SK-N-SH (cell line): ENCODE results near the gene LEMD1. TPM values are rescaled to one million over a fixed set of nuclear protein-coding genes. Genes with fewer than 3 reads are reported as not detected.

Experiments used
- CTCF ChIA-PET: fragments of 300-600, 350-600 bp; formaldehyde crosslinking; extraction: SDS; loops from one replicate; lab custom pipeline; 2021; lab: Yijun Ruan, JAX
- POLR2A ChIA-PET: fragments of 350-600 bp; sonication (Branson Sonifier 250); formaldehyde crosslinking; extraction: SDS; loops from one replicate; lab custom pipeline; 2020; ENCODE audit warnings: antibody characterized with exemption, inconsistent platforms; lab: Yijun Ruan, JAX
- DNase-seq: peaks from one replicate; pipeline ENCODE4 v3.0.0; 2012
- H2AFZ ChIP-seq: fragments of 200-600 bp; sonication (generic); 2 replicates; pipeline ENCODE4 v1.8.1; 2016; ENCODE audit warnings: antibody characterized with exemption, mild to moderate bottlenecking, low read depth
- H3F3A ChIP-seq: fragments of 200-600 bp; sonication (generic); replicated peaks from 2 replicates; pipeline ENCODE3; 2016; ENCODE audit warnings: antibody characterized with exemption, mild to moderate bottlenecking; ENCODE audit not compliant: insufficient read depth
- H3K27ac ChIP-seq, 2 experiments: fragments of 200-500 bp in 1 of 2; fragments of 200-600 bp in 1 of 2; sonication (Bioruptor generic) in 1 of 2; sonication (generic), shearing (Covaris generic) in 1 of 2; 2 replicates each; pipeline versions ENCODE4 v1.5.1 to v1.6.1; 2014 to 2016; ENCODE audit warnings: low read depth in 2 of 2, inconsistent platforms in 1 of 2, low read length in 1 of 2, mild to moderate bottlenecking in 1 of 2, mixed read lengths in 1 of 2
- H3K27me3 ChIP-seq: fragments of 200-600 bp; sonication (generic), shearing (Covaris generic); 2 replicates; pipeline ENCODE4 v1.6.1; 2016; ENCODE audit warnings: mixed run types; ENCODE audit not compliant: insufficient read depth
- H3K36me3 ChIP-seq, 2 experiments: fragments of 200-500 bp in 1 of 2; fragments of 200-600 bp in 1 of 2; sonication (Bioruptor generic) in 1 of 2; sonication (generic) in 1 of 2; replicated peaks in 1 of 2; 2 replicates each; pipeline versions ENCODE3 to v1.5.1; 2014 to 2016; ENCODE audit warnings: low read length in 1 of 2, mild to moderate bottlenecking in 1 of 2; ENCODE audit not compliant: insufficient read depth in 2 of 2, control insufficient read depth in 1 of 2
- H3K4me1 ChIP-seq, 2 experiments: fragments of 200-500 bp in 1 of 2; fragments of 200-600 bp in 1 of 2; sonication (Bioruptor generic) in 1 of 2; sonication (generic), shearing (Covaris generic) in 1 of 2; 2 replicates each; pipeline versions ENCODE4 v1.5.1 to v1.6.1; 2014 to 2016; ENCODE audit warnings: low read depth in 1 of 2, low read length in 1 of 2, mixed run types in 1 of 2; ENCODE audit not compliant: insufficient read depth in 2 of 2, control insufficient read depth in 1 of 2
- H3K4me2 ChIP-seq: fragments of 200-600 bp; sonication (generic), shearing (Covaris generic); 2 replicates; pipeline ENCODE4 v1.6.1; 2017; ENCODE audit warnings: mixed run types
- H3K4me3 ChIP-seq, 2 experiments: fragments of 200-500 bp in 1 of 2; fragments of 200-600 bp in 1 of 2; sonication (Bioruptor generic) in 1 of 2; sonication (generic), shearing (Covaris generic) in 1 of 2; 2 replicates each; pipeline versions ENCODE4 v1.5.1 to v1.8.1; 2014 to 2016; ENCODE audit warnings: low read depth in 2 of 2, inconsistent platforms in 1 of 2, low read length in 1 of 2, mild to moderate bottlenecking in 1 of 2, mixed read lengths in 1 of 2, moderate library complexity in 1 of 2
- H3K79me2 ChIP-seq: fragments of 200-600 bp; sonication (generic); 2 replicates; pipeline ENCODE4 v1.8.1; 2017; ENCODE audit warnings: mild to moderate bottlenecking; ENCODE audit not compliant: insufficient read depth
- H3K9ac ChIP-seq: fragments of 200-600 bp; sonication (generic); 2 replicates; pipeline ENCODE4 v1.6.1; 2017; ENCODE audit warnings: mixed run types
- H3K9me2 ChIP-seq: fragments of 200-600 bp; sonication (generic); 2 replicates; pipeline ENCODE4 v1.6.1; 2017; ENCODE audit warnings: mixed run types
- H3K9me3 ChIP-seq: fragments of 200-600 bp; sonication (generic); 2 replicates; pipeline ENCODE4 v1.6.1; 2017; ENCODE audit warnings: mixed run types, mild to moderate bottlenecking, moderate library complexity
- H4K20me1 ChIP-seq: fragments of 200-600 bp; sonication (generic); 2 replicates; pipeline ENCODE4 v1.6.1; 2017; ENCODE audit warnings: mild to moderate bottlenecking, mixed run types; ENCODE audit not compliant: insufficient read depth
- CHD2 ChIP-seq: fragments of 150-350 bp; IDR thresholded peaks from 2 replicates; pipeline ENCODE4 v1.6.1; 2018; ENCODE audit warnings: low read length; ENCODE audit not compliant: partially characterized antibody
- FOSL2 ChIP-seq: IDR thresholded peaks from 2 replicates; pipeline ENCODE4 v1.4.0; 2012; ENCODE audit warnings: low read depth, mild to moderate bottlenecking, moderate library complexity, borderline replicate concordance
- GABPA ChIP-seq: IDR thresholded peaks from 2 replicates; pipeline ENCODE4 v1.4.0; 2012; ENCODE audit warnings: low read depth, mild to moderate bottlenecking
- GATA2 ChIP-seq: sonication (generic); formaldehyde crosslinking; IDR thresholded peaks from 2 replicates; pipeline ENCODE4 v1.5.0; 2020; ENCODE audit warnings: mild to moderate bottlenecking, missing genetic modification reagents
- IRF3 ChIP-seq: fragments of 150-350 bp; IDR thresholded peaks from 2 replicates; pipeline ENCODE4 v1.6.1; 2016; ENCODE audit warnings: mild to moderate bottlenecking, low read depth, low read length
- MXI1 ChIP-seq: IDR thresholded peaks from 2 replicates; pipeline ENCODE4 v1.6.1; 2012; ENCODE audit warnings: mild to moderate bottlenecking, low read depth, low read length, improper control_type of control experiment
- RAD21 ChIP-seq: IDR thresholded peaks from 2 replicates; pipeline ENCODE4 v1.6.1; 2012; ENCODE audit warnings: mild to moderate bottlenecking, low read length
- RCOR1 ChIP-seq: fragments of 150-350 bp; IDR thresholded peaks from 2 replicates; pipeline ENCODE4 v1.6.1; 2017; ENCODE audit warnings: antibody characterized with exemption, low read length
- RFX5 ChIP-seq: IDR thresholded peaks from 2 replicates; pipeline ENCODE4 v1.6.1; 2012; ENCODE audit warnings: mild to moderate bottlenecking, improper control_type of control experiment, low read length
- SMC3 ChIP-seq: IDR thresholded peaks from 2 replicates; pipeline ENCODE4 v1.6.1; 2012; ENCODE audit warnings: low read depth, low read length, improper control_type of control experiment
- TCF12 ChIP-seq: IDR thresholded peaks from 2 replicates; pipeline ENCODE4 v1.4.0; 2012
- TEAD4 ChIP-seq: IDR thresholded peaks from 2 replicates; pipeline ENCODE4 v1.4.0; 2012; ENCODE audit warnings: mild to moderate bottlenecking, borderline replicate concordance; ENCODE audit not compliant: insufficient read depth
- WGBS: methylation state at CpG from one replicate; pipeline ENCODE4 v1.1.6; 2017; ENCODE audit warnings: low lambda C conversion rate; 5-methylcytosine and 5-hydroxymethylcytosine counted together
- polyA plus RNA-seq, 3 experiments: library from polyadenylated mRNA; depleted of rRNA; stranded (reverse); fragments of >200 nt; gene quantifications; 2 replicates each; pipeline ENCODE4 v1.2.3, GENCODE V29; 2012
- TF ChIP-seq, protein P1 (sequence below): fragments of 200-600 bp; sonication (generic); IDR thresholded peaks from 2 replicates; pipeline ENCODE4 v1.6.1; 2017; ENCODE audit warnings: antibody characterized with exemption, mild to moderate bottlenecking, moderate library complexity
- TF ChIP-seq, protein P2 (sequence below): IDR thresholded peaks from 2 replicates; pipeline ENCODE4 v1.4.0; 2012; ENCODE audit warnings: low read depth

LEMD1 gene
- polyA plus RNA-seq, 1 of the 3 experiments (the other 2 are of a cell fraction), result not detected

GRCh38 chr1:205335692-205336091 lies 86.2 kb downstream of the LEMD1 start:
- ChIA-PET CTCF (interaction anchor here (0.5 to 46.8 kb wide), 48 partner anchors 10 to 1133 kb away, joined by 3 to 1368 read pairs (median 4); partner anchors contain the start of gene NUAK2), POLR2A (no interaction called here)
- no peaks in the 10 kb centered on the region for H3K9me2 ChIP-seq
- no peak overlapping the region for H3K9ac ChIP-seq
- H3K79me2 ChIP-seq, result no peaks in the 10 kb centered on the region
- H3K27ac ChIP-seq, result no peak overlapping the region
- no peak overlapping the region for H2AFZ ChIP-seq
- no peak overlapping the region for H3K4me2 ChIP-seq
- no peaks in the 10 kb centered on the region for H3K36me3 ChIP-seq
- 0 out of 2 replicates have a peak, but pooled peaks have one; percentile 13 for TF ChIP-seq MXI1
- 0 out of 2 replicates have a peak, but pooled peaks have one; percentile 28 for TF ChIP-seq RCOR1
- TF ChIP-seq, protein P1, sequence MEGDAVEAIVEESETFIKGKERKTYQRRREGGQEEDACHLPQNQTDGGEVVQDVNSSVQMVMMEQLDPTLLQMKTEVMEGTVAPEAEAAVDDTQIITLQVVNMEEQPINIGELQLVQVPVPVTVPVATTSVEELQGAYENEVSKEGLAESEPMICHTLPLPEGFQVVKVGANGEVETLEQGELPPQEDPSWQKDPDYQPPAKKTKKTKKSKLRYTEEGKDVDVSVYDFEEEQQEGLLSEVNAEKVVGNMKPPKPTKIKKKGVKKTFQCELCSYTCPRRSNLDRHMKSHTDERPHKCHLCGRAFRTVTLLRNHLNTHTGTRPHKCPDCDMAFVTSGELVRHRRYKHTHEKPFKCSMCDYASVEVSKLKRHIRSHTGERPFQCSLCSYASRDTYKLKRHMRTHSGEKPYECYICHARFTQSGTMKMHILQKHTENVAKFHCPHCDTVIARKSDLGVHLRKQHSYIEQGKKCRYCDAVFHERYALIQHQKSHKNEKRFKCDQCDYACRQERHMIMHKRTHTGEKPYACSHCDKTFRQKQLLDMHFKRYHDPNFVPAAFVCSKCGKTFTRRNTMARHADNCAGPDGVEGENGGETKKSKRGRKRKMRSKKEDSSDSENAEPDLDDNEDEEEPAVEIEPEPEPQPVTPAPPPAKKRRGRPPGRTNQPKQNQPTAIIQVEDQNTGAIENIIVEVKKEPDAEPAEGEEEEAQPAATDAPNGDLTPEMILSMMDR, result peak; percentile 98
- no peak for TF ChIP-seq GABPA
- no peak for TF ChIP-seq TEAD4
- peak; percentile 88 for TF ChIP-seq SMC3
- peak; percentile 88 for TF ChIP-seq CHD2
- TF ChIP-seq RFX5, result 0 out of 2 replicates have a peak, but pooled peaks have one; percentile 26
- TF ChIP-seq GATA2 (CRISPR knock-in tag), result no peak
- TF ChIP-seq RAD21, result peak; percentile 79
- TF ChIP-seq, protein P2, sequence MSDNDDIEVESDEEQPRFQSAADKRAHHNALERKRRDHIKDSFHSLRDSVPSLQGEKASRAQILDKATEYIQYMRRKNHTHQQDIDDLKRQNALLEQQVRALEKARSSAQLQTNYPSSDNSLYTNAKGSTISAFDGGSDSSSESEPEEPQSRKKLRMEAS, result no peak
- TF ChIP-seq TCF12, result 0 out of 2 replicates have a peak, but pooled peaks have one; percentile 9
- no peaks in the 10 kb centered on the region for H3K9me3 ChIP-seq
- H3K4me1 ChIP-seq, result no peaks in the 10 kb centered on the region
- H4K20me1 ChIP-seq, result no peaks in the 10 kb centered on the region
- peak; percentile 90 for DNase-seq
- WGBS, result 0% methylated on average over 4 of the region's 4 CpGs
- no peaks in the 10 kb centered on the region for H3F3A ChIP-seq
- peak overlapping the region in 1 of 2 experiments; percentile 42; a peak in 1 of 4 replicates for H3K4me3 ChIP-seq
- no peaks in the 10 kb centered on the region; the same call in 1 of the 2 replicates for H3K27me3 ChIP-seq

GRCh38 chr1:205332015-205332791 lies 89.7 kb downstream of the LEMD1 start:
- Histone ChIP-seq H3K9ac (no peak overlapping the region), H3K36me3 (no peaks in the 10 kb centered on the region), H3K27me3 (no peaks in the 10 kb centered on the region; the same call in 1 of the 2 replicates), H4K20me1 (no peaks in the 10 kb centered on the region), H3K9me3 (no peaks in the 10 kb centered on the region), H2AFZ (no peak overlapping the region), H3K79me2 (no peaks in the 10 kb centered on the region), H3K4me3 (no peak overlapping the region), H3K27ac (no peak overlapping the region), H3K4me2 (no peak overlapping the region), H3K4me1 (no peaks in the 10 kb centered on the region), H3K9me2 (no peaks in the 10 kb centered on the region), H3F3A (no peaks in the 10 kb centered on the region)
- DNase-seq, result no peak
- TF ChIP-seq, protein P1, result no peak
- no peak for TF ChIP-seq FOSL2
- no peak for TF ChIP-seq IRF3
- ChIA-PET CTCF (interaction anchor here (0.6 to 46.8 kb wide), 9 partner anchors 6 to 391 kb away, joined by 3 to 1368 read pairs (median 13); partner anchors contain the start of gene NUAK2), POLR2A (no interaction called here)
- WGBS, result 77% methylated on average over 10 of the region's 11 CpGs
